ENCODE measurements around the gene IGF1R.

The IGF1R gene

DNA sequence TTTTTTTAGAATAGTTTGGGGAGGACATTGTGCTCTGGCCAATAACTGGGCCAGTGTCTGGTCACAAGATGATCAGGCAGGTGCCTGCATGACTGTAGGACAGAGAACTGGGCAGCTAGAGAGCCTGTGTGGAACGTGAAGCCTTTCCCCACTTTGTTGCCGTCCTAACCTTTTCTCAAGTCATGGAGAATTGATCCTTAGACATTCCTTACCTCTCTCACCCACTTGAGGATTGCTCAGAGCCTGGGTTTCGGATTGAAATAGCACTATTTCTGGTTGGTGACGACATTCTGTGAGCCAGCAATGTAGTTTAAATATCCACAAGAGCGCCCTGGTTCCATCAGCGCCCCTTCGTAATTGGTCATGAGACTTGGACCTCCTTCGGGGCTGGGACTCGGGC is 138.4 kb downstream of the IGF1R start:
- H3K9me3 ChIP-seq = no peaks in the 10 kb centered on the region
- no peaks in the 10 kb centered on the region for H3K27me3 ChIP-seq
- no peak for TF ChIP-seq CTCF (IDR thresholded peaks at IDR 0.05; ENCODE audit: low read depth, low read length)
- H3K36me3 ChIP-seq = no peaks in the 10 kb centered on the region
- H3K4me1 ChIP-seq = peaks cover 58% of the 10 kb centered on the region
- H3K4me3 ChIP-seq (ENCODE audit: low read depth, low read length) = no peak overlapping the region
- no peak for DNase-seq

- no peak overlapping the region for H3K4me3 ChIP-seq (ENCODE audit: low read depth, low read length)
- TF ChIP-seq CTCF (IDR thresholded peaks at IDR 0.05; ENCODE audit: low read depth, low read length) = no peak
- no peaks in the 10 kb centered on the region for H3K9me3 ChIP-seq
- H3K4me1 ChIP-seq = peaks cover 62% of the 10 kb centered on the region
- H3K27me3 ChIP-seq = no peaks in the 10 kb centered on the region
- no peak for DNase-seq
- no peaks in the 10 kb centered on the region for H3K36me3 ChIP-seq
These were observed 138.9 kb downstream of the IGF1R start for GRCh38 chr15:98787194-98787593.

GRCh38 chr15:98787936-98788757 is 139.8 kb downstream of the IGF1R start:
- TF ChIP-seq CTCF (IDR thresholded peaks at IDR 0.05; ENCODE audit: low read depth, low read length) = no peak
- Histone ChIP-seq H3K27me3 (no peaks in the 10 kb centered on the region), H3K4me3 (ENCODE audit: low read depth, low read length) (no peak overlapping the region), H3K36me3 (no peaks in the 10 kb centered on the region), H3K9me3 (no peaks in the 10 kb centered on the region), H3K4me1 (peaks cover 72% of the 10 kb centered on the region)
- peak; percentile 40 for DNase-seq

DNA sequence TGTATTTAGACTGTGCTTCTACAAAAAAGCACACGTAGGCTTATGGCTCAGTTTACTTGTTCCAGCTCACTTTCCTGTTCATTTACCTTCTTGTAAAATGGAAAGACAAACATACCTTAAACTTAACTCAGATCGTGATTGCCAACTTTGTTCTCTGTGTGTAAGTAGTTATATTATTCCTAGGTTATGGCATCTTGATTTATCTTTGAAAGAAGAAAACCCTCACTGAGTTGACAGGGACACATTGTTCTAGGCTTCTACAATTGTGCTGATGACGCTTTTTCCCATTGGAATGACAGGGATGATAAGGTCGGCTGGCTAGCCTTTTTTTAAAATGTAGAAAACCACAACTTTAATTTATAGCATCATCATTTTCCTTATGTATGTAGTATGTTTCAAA is 140.7 kb downstream of the IGF1R start:
- Histone ChIP-seq H3K27me3 (no peaks in the 10 kb centered on the region), H3K9me3 (no peaks in the 10 kb centered on the region), H3K4me3 (ENCODE audit: low read depth, low read length) (no peak overlapping the region), H3K36me3 (no peaks in the 10 kb centered on the region), H3K4me1 (peaks cover 78% of the 10 kb centered on the region)
- no peak for TF ChIP-seq CTCF (IDR thresholded peaks at IDR 0.05; ENCODE audit: low read depth, low read length)
- no peak for DNase-seq

DNA sequence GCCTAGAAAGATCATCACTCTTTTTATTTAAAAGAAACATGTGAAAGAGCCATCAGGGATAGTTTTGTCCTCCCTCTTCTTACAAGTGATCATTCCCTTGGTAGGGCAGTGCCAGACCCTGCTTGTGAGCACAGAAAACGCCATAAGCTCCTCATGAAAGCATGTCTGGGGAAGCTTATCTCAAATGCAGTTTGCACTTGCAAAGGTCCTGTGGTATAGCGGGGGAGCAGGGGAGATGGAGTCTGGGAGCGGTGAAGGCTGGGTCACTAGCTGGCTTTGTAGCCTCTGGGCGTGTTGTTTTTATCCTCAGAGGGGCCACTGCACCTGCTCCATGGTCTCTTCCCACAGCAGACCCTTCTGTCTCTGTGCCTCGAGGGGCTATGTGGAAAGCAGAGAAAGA is 141.9 kb downstream of the IGF1R start:
- H3K27me3 ChIP-seq = no peaks in the 10 kb centered on the region
- DNase-seq = no peak
- peaks cover 80% of the 10 kb centered on the region for H3K4me1 ChIP-seq
- TF ChIP-seq CTCF (IDR thresholded peaks at IDR 0.05; ENCODE audit: low read depth, low read length) = no peak
- H3K4me3 ChIP-seq (ENCODE audit: low read depth, low read length) = no peak overlapping the region
- no peaks in the 10 kb centered on the region; the same call in 1 of the 2 replicates for H3K36me3 ChIP-seq
- H3K9me3 ChIP-seq = no peaks in the 10 kb centered on the region

DNA sequence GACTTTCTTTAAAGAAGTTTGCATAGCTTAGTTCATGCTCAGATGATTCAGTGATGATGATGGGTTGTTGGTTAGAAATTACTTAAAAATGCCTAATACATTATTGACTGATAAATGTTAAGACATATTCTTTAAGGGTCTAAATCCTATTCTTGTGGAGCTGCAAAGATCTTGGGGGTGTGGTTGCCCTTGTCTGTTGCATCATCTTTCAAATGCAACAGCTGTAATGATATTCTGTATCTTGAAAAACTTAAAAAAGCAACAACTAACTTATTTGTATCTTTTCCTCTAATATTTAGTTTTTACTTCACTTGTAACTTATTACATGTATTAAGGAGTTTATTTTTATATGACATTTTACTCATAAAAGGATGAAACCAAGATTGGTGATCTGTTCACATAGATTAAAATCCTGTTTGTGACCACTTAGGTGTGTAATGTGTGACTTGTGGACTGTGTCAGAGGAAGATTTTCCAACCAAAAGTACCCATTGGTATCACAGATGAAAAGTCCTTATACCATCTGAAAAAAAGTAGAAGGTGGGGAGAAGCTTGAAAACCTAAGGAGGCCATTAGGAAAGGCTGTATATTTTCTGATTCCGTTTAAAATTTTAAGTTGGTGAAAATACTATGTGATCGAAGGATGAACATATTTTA is 142.8 kb downstream of the IGF1R start:
- Histone ChIP-seq H3K9me3 (no peaks in the 10 kb centered on the region), H3K36me3 (no peaks in the 10 kb centered on the region; the same call in 1 of the 2 replicates), H3K4me3 (ENCODE audit: low read depth, low read length) (no peak overlapping the region), H3K27me3 (no peaks in the 10 kb centered on the region), H3K4me1 (peaks cover 76% of the 10 kb centered on the region)
- no peak for DNase-seq
- TF ChIP-seq CTCF (IDR thresholded peaks at IDR 0.05; ENCODE audit: low read depth, low read length) = no peak

Data from BE2C (cell line).